GF-D8 (cell line): ENCODE measurements around the gene CNP.

ENCODE experiments used
- DNase-seq: peaks from one replicate; lab custom pipeline; 2025; lab: John Stamatoyannopoulos, UW

The CNP gene

GRCh38 chr17:41942626-41943373, 23.8 kb upstream of the CNP start:
- no peak for DNase-seq

GRCh38 chr17:41943492-41943891, 23.1 kb upstream of the CNP start:
- DNase-seq = no peak

GRCh38 chr17:41944943-41945342, 21.7 kb upstream of the CNP start:
- DNase-seq = no peak

- no peak for DNase-seq
Observed at GRCh38 chr17:41948762-41949460, 17.7 kb upstream of the CNP start.

- DNase-seq = no peak
Observed at GRCh38 chr17:41956522-41956921, 10.1 kb upstream of the CNP start.

GRCh38 chr17:41957031-41957868, 9.3 kb upstream of the CNP start:
- DNase-seq = peak; percentile 52

GRCh38 chr17:41957869-41958439, 8.6 kb upstream of the CNP start:
- no peak for DNase-seq

- no peak for DNase-seq
Observed at GRCh38 chr17:41959030-41959335, 7.6 kb upstream of the CNP start.

- DNase-seq = peak; percentile 44
Observed at GRCh38 chr17:41959336-41960095, 7.1 kb upstream of the CNP start.

GRCh38 chr17:41962111-41962510, 4.5 kb upstream of the CNP start:
- DNase-seq = no peak

- DNase-seq = no peak
Observed at GRCh38 chr17:41962768-41963434, 3.7 kb upstream of the CNP start.

- no peak for DNase-seq
Observed at GRCh38 chr17:41965694-41966462, 717 bp upstream of the CNP start.

- DNase-seq = no peak
Observed at GRCh38 chr17:41967141-41967920, 736 bp downstream of the CNP start.

- no peak for DNase-seq
Observed at GRCh38 chr17:41967921-41968578, 1.5 kb downstream of the CNP start.

GRCh38 chr17:41968676-41969075, 2.1 kb downstream of the CNP start:
- DNase-seq = no peak

GRCh38 chr17:41970901-41971331, 4.3 kb downstream of the CNP start:
- no peak for DNase-seq

- no peak for DNase-seq
Observed at GRCh38 chr17:41971721-41972523, 5.3 kb downstream of the CNP start.
